HEK293T (cell line): ENCODE results near the gene ZNF10.

Experiments used
- CTCF ChIA-PET: fragments of 350-600 bp; formaldehyde crosslinking; extraction: SDS; loops from one replicate; lab custom pipeline; 2021; ENCODE audit warnings: antibody characterized with exemption, inconsistent platforms; lab: Yijun Ruan, JAX
- POLR2A ChIA-PET: fragments of 350-600 bp; formaldehyde crosslinking; extraction: SDS; loops from one replicate; lab custom pipeline; 2020; ENCODE audit warnings: antibody characterized with exemption, inconsistent platforms; lab: Yijun Ruan, JAX
- DNase-seq: peaks from one replicate; pipeline ENCODE4 v3.0.0; 2012; ENCODE audit warnings: mixed read lengths; ENCODE audit errors: extremely low spot score
- ARNT ChIP-seq: fragments of 450-650 bp; IDR thresholded peaks from 2 replicates; pipeline ENCODE4 v1.6.1; 2017; ENCODE audit warnings: mild to moderate bottlenecking
- BHLHE40 ChIP-seq: fragments of 450-650 bp; IDR thresholded peaks from 2 replicates; pipeline ENCODE4 v1.6.1; 2016; ENCODE audit warnings: mild to moderate bottlenecking, moderate library complexity, borderline replicate concordance
- CTBP1 ChIP-seq: fragments of 450-650 bp; IDR thresholded peaks from 2 replicates; pipeline ENCODE4 v1.6.1; 2016; ENCODE audit warnings: borderline replicate concordance
- ELF4 ChIP-seq: fragments of 450-650 bp; IDR thresholded peaks from 2 replicates; pipeline ENCODE4 v1.6.1; 2017; ENCODE audit warnings: antibody characterized with exemption
- FOXA1 ChIP-seq: fragments of 450-650 bp; IDR thresholded peaks from 2 replicates; pipeline ENCODE4 v1.6.1; 2016; ENCODE audit warnings: mild to moderate bottlenecking
- FOXK2 ChIP-seq: fragments of 450-650 bp; IDR thresholded peaks from 2 replicates; pipeline ENCODE4 v1.6.1; 2016; ENCODE audit warnings: mild to moderate bottlenecking
- FOXM1 ChIP-seq: fragments of 450-650 bp; IDR thresholded peaks from 2 replicates; pipeline ENCODE4 v1.6.1; 2017; ENCODE audit warnings: mild to moderate bottlenecking, borderline replicate concordance
- HDGF ChIP-seq: fragments of 450-650 bp; IDR thresholded peaks from 2 replicates; pipeline ENCODE4 v1.6.1; 2017; ENCODE audit warnings: antibody characterized with exemption, borderline replicate concordance
- L3MBTL2 ChIP-seq: fragments of 450-650 bp; conservative IDR thresholded peaks from 2 replicates; pipeline ENCODE4 v1.6.1; 2016; ENCODE audit warnings: mild to moderate bottlenecking
- LEF1 ChIP-seq: fragments of 450-650 bp; IDR thresholded peaks from 2 replicates; pipeline ENCODE4 v1.6.1; 2017; ENCODE audit warnings: mild to moderate bottlenecking, borderline replicate concordance
- NFRKB ChIP-seq: fragments of 450-650 bp; IDR thresholded peaks from 2 replicates; pipeline ENCODE4 v1.6.1; 2016; ENCODE audit warnings: mild to moderate bottlenecking, moderate library complexity
- PKNOX1 ChIP-seq: fragments of 450-650 bp; IDR thresholded peaks from 2 replicates; pipeline ENCODE4 v1.6.1; 2016
- SP1 ChIP-seq: fragments of 450-650 bp; IDR thresholded peaks from 2 replicates; pipeline ENCODE4 v1.6.1; 2017
- SUZ12 ChIP-seq: fragments of 450-650 bp; IDR thresholded peaks from 2 replicates; pipeline ENCODE4 v1.6.1; 2016; ENCODE audit warnings: mild to moderate bottlenecking
- TARDBP ChIP-seq: fragments of 450-650 bp; IDR thresholded peaks from 2 replicates; pipeline ENCODE4 v1.6.1; 2016
- ZNF384 ChIP-seq: fragments of 450-650 bp; IDR thresholded peaks from 2 replicates; pipeline ENCODE4 v1.6.1; 2016

The ZNF10 gene

GRCh38 chr12:133203344-133204263, 73.2 kb downstream of the ZNF10 start:
- ChIA-PET CTCF (no interaction called here), POLR2A (no interaction called here)
- no peak for DNase-seq
- no peak for TF ChIP-seq LEF1
- TF ChIP-seq ELF4, result no peak
- no peak for TF ChIP-seq SP1
- no peak for TF ChIP-seq CTBP1
- no peak for TF ChIP-seq ZNF384
- no peak for TF ChIP-seq TARDBP
- no peak for TF ChIP-seq L3MBTL2
- TF ChIP-seq ARNT, result no peak
- no peak for TF ChIP-seq FOXK2
- no peak for TF ChIP-seq SUZ12
- no peak for TF ChIP-seq PKNOX1
- no peak for TF ChIP-seq FOXA1
- TF ChIP-seq FOXM1, result no peak

GRCh38 chr12:133204264-133204603, 73.8 kb downstream of the ZNF10 start:
- DNase-seq, result no peak
- TF ChIP-seq NFRKB (no peak), ELF4 (no peak), L3MBTL2 (no peak), ARNT (no peak), LEF1 (no peak), FOXK2 (no peak), BHLHE40 (no peak), CTBP1 (no peak)
- CTCF ChIA-PET, result no interaction called here
- POLR2A ChIA-PET, result no interaction called here

GRCh38 chr12:133206390-133206789, 76.0 kb downstream of the ZNF10 start:
- ChIA-PET CTCF (no interaction called here), POLR2A (no interaction called here)
- DNase-seq, result no peak
- TF ChIP-seq FOXK2, result no peak
- TF ChIP-seq HDGF, result no peak
- TF ChIP-seq TARDBP, result no peak
- TF ChIP-seq SUZ12, result no peak
- TF ChIP-seq CTBP1, result no peak
- TF ChIP-seq BHLHE40, result no peak
- TF ChIP-seq LEF1, result no peak
- no peak for TF ChIP-seq SP1
